Measurements from ENCODE around the gene CHRNE. TPM values are rescaled to one million over a fixed set of nuclear protein-coding genes. Genes with fewer than 3 reads are reported as not detected.
"Not testable (repeated sequence)": the region's sequence is repeated elsewhere in the genome, so short reads cannot be mapped to it uniquely, and the experiment has no call there.

The CHRNE gene
- total RNA-seq, 5 donors from 2014 or later (not counting 1 experiment from before 2014, with no cell fraction given), result 0.73 to 3.5 (median 1.3) TPM

- ATAC-seq (replicated peaks in 1 of 4) (no peak), DNase-seq (no peak)
- CTCF ChIA-PET, result interaction anchor here in 1 of 2 donors (1.0 kb wide), 1 partner anchor 34 kb away, joined by 3 read pairs; the partner anchor contains the start of gene SPAG7
- H3K27ac ChIP-seq (ENCODE audit: low read length), result no peak overlapping the region
- Mint-ChIP-seq H3K9me3 (no peaks in the 10 kb centered on the region), H3K36me3 (peaks cover 24% of the 10 kb centered on the region), H3K4me3 (no peak overlapping the region), H3K27me3 (no peaks in the 10 kb centered on the region), H3K27ac (no peak overlapping the region), H3K4me1 (peaks cover 24 to 34% (median 29%) of the 10 kb centered on the region in 3 donors)
- no peaks in the 10 kb centered on the region for H3K27me3 ChIP-seq (replicated peaks in 1 of 2; ENCODE audit: control insufficient read depth in 2 of 2, extremely low read depth in 1 of 2, insufficient read depth in 2 of 2, low read length in 1 of 2)
- POLR2A ChIA-PET, result no interaction called here
- H3K9me3 ChIP-seq, result no peaks in the 10 kb centered on the region
- 94% methylated on average over 12 of the region's 12 CpGs for WGBS (ENCODE audit: insufficient coverage)
- peaks cover 3 to 10% of the 10 kb centered on the region in 2 donors for H3K36me3 ChIP-seq (ENCODE audit: control insufficient read depth in 2 of 2, extremely low read depth in 1 of 2, insufficient read depth in 1 of 2, low read length in 1 of 2)
- H3K4me1 ChIP-seq (ENCODE audit: control insufficient read depth in 1 of 2, extremely low read depth in 1 of 2, insufficient read depth in 2 of 2, low read length in 2 of 2), result peaks cover 0 to 16% of the 10 kb centered on the region in 2 experiments
- H3K4me3 ChIP-seq (ENCODE audit: control insufficient read depth in 1 of 2, extremely low read depth in 1 of 2, low read length in 1 of 2), result no peak overlapping the region
Measured at GRCh38 chr17:4932756-4933155, 29.9 kb upstream of the CHRNE start.

GRCh38 chr17:4931963-4932362 lies 29.1 kb upstream of the CHRNE start, which contains the start of gene GP1BA:
TSS of gene GP1BA (plus strand) at chr17:4932277. CDS start at chr17:4932605, 328 bp downstream.
- H3K36me3 Mint-ChIP-seq, result peaks cover 20% of the 10 kb centered on the region
- H3K36me3 ChIP-seq (ENCODE audit: control insufficient read depth in 2 of 2, extremely low read depth in 1 of 2, insufficient read depth in 1 of 2, low read length in 1 of 2), result peaks cover 0 to 2% of the 10 kb centered on the region in 2 donors
- no peak within 1 kb of the TSS for H3K27ac ChIP-seq (ENCODE audit: low read length)
- no peaks in the 10 kb centered on the region for H3K27me3 Mint-ChIP-seq
- WGBS (ENCODE audit: insufficient coverage), result 92% methylated on average over 4 of the region's 14 CpGs
- no peak within 1 kb of the TSS for H3K27ac Mint-ChIP-seq
- POLR2A ChIA-PET, result no interaction called here
- DNase-seq (no peak), ATAC-seq (replicated peaks in 1 of 4) (no peak)
- H3K9me3 ChIP-seq, result no peaks in the 10 kb centered on the region
- H3K27me3 ChIP-seq (replicated peaks in 1 of 2; ENCODE audit: control insufficient read depth in 2 of 2, extremely low read depth in 1 of 2, insufficient read depth in 2 of 2, low read length in 1 of 2), result no peaks in the 10 kb centered on the region
- H3K9me3 Mint-ChIP-seq, result no peaks in the 10 kb centered on the region
- no peak within 1 kb of the TSS for H3K4me3 ChIP-seq (ENCODE audit: control insufficient read depth in 1 of 2, extremely low read depth in 1 of 2, low read length in 1 of 2)
- H3K4me1 ChIP-seq (ENCODE audit: control insufficient read depth in 1 of 2, extremely low read depth in 1 of 2, insufficient read depth in 2 of 2, low read length in 2 of 2), result peaks cover 0 to 14% of the 10 kb centered on the region in 2 experiments
- no peak within 1 kb of the TSS for H3K4me3 Mint-ChIP-seq
- peaks cover 23 to 32% (median 25%) of the 10 kb centered on the region in 3 donors for H3K4me1 Mint-ChIP-seq
- CTCF ChIA-PET, result interaction anchor here in 1 of 2 donors (1.0 kb wide), 1 partner anchor 35 kb away, joined by 3 read pairs; the partner anchor contains the start of gene SPAG7

- no peak for DNase-seq
- Histone ChIP-seq H3K27me3 (replicated peaks in 1 of 2; ENCODE audit: control insufficient read depth in 2 of 2, extremely low read depth in 1 of 2, insufficient read depth in 2 of 2, low read length in 1 of 2) (no peaks in the 10 kb centered on the region), H3K27ac (ENCODE audit: low read length) (no peak overlapping the region), H3K4me3 (ENCODE audit: control insufficient read depth in 1 of 2, extremely low read depth in 1 of 2, low read length in 1 of 2) (no peak overlapping the region), H3K36me3 (ENCODE audit: control insufficient read depth in 2 of 2, extremely low read depth in 1 of 2, insufficient read depth in 1 of 2, low read length in 1 of 2) (no peaks in the 10 kb centered on the region), H3K9me3 (no peaks in the 10 kb centered on the region), H3K4me1 (ENCODE audit: control insufficient read depth in 1 of 2, extremely low read depth in 1 of 2, insufficient read depth in 2 of 2, low read length in 2 of 2) (peaks cover 0 to 6% of the 10 kb centered on the region in 2 experiments)
- H3K4me3 Mint-ChIP-seq, result no peak overlapping the region
- peaks cover 19% of the 10 kb centered on the region for H3K36me3 Mint-ChIP-seq
- ChIA-PET POLR2A (no interaction called here), CTCF (no interaction called here)
- H3K4me1 Mint-ChIP-seq, result peaks cover 10 to 13% (median 12%) of the 10 kb centered on the region in 3 donors
- no peaks in the 10 kb centered on the region for H3K27me3 Mint-ChIP-seq
- H3K27ac Mint-ChIP-seq, result no peak overlapping the region
- 97% methylated on average over 15 of the region's 18 CpGs for WGBS (ENCODE audit: insufficient coverage)
- ATAC-seq (replicated peaks in 1 of 4), result no peak
- H3K9me3 Mint-ChIP-seq, result no peaks in the 10 kb centered on the region
Measured at GRCh38 chr17:4928881-4929280, 26.0 kb upstream of the CHRNE start.

- H3K9me3 ChIP-seq; H3K27me3 Mint-ChIP-seq; H3K27me3 ChIP-seq (replicated peaks in 1 of 2; ENCODE audit: control insufficient read depth in 2 of 2, extremely low read depth in 1 of 2, insufficient read depth in 2 of 2, low read length in 1 of 2); DNase-seq; POLR2A ChIA-PET; H3K27ac Mint-ChIP-seq; H3K4me1 ChIP-seq (ENCODE audit: control insufficient read depth in 1 of 2, extremely low read depth in 1 of 2, insufficient read depth in 2 of 2, low read length in 2 of 2); H3K36me3 ChIP-seq (ENCODE audit: control insufficient read depth in 2 of 2, extremely low read depth in 1 of 2, insufficient read depth in 1 of 2, low read length in 1 of 2); H3K27ac ChIP-seq (ENCODE audit: low read length); H3K4me3 ChIP-seq (ENCODE audit: control insufficient read depth in 1 of 2, extremely low read depth in 1 of 2, low read length in 1 of 2); ATAC-seq (replicated peaks in 1 of 4); H3K4me1 Mint-ChIP-seq; H3K4me3 Mint-ChIP-seq; H3K9me3 Mint-ChIP-seq: not testable (repeated sequence)
- CTCF ChIA-PET, result interaction anchor here in 1 of 2 donors (0.7 kb wide), 1 partner anchor 656 kb away, joined by 3 read pairs; no protein-coding TSS in a partner anchor
- H3K36me3 Mint-ChIP-seq, result peaks cover 14% of the 10 kb centered on the region
- 87% methylated on average over 11 of the region's 24 CpGs for WGBS (ENCODE audit: insufficient coverage)
Measured at GRCh38 chr17:4926577-4927335, 23.9 kb upstream of the CHRNE start.

- Mint-ChIP-seq H3K27ac (no peak overlapping the region), H3K4me1 (no peaks in the 10 kb centered on the region), H3K4me3 (no peak overlapping the region), H3K36me3 (peaks cover under 1% of the 10 kb centered on the region), H3K9me3 (no peaks in the 10 kb centered on the region), H3K27me3 (no peaks in the 10 kb centered on the region)
- no peak overlapping the region for H3K4me3 ChIP-seq (ENCODE audit: control insufficient read depth in 1 of 2, extremely low read depth in 1 of 2, low read length in 1 of 2)
- ATAC-seq (replicated peaks in 1 of 4) (no peak), DNase-seq (no peak)
- CTCF ChIA-PET, result no interaction called here
- no peaks in the 10 kb centered on the region for H3K4me1 ChIP-seq (ENCODE audit: control insufficient read depth in 1 of 2, extremely low read depth in 1 of 2, insufficient read depth in 2 of 2, low read length in 2 of 2)
- H3K27ac ChIP-seq (ENCODE audit: low read length), result no peak overlapping the region
- no CpG with 5 or more reads among the region's 4 CpGs for whole genome bisulfite sequencing (ENCODE audit: insufficient coverage)
- POLR2A ChIA-PET, result no interaction called here
- H3K9me3 ChIP-seq, result no peaks in the 10 kb centered on the region
- H3K36me3 ChIP-seq (ENCODE audit: control insufficient read depth in 2 of 2, extremely low read depth in 1 of 2, insufficient read depth in 1 of 2, low read length in 1 of 2), result no peaks in the 10 kb centered on the region
- no peaks in the 10 kb centered on the region for H3K27me3 ChIP-seq (replicated peaks in 1 of 2; ENCODE audit: control insufficient read depth in 2 of 2, extremely low read depth in 1 of 2, insufficient read depth in 2 of 2, low read length in 1 of 2)
Measured at GRCh38 chr17:4921320-4921719, 18.4 kb upstream of the CHRNE start.

GRCh38 chr17:4920351-4921048 lies 17.6 kb upstream of the CHRNE start:
- Mint-ChIP-seq H3K27me3 (no peaks in the 10 kb centered on the region), H3K27ac (no peak overlapping the region), H3K4me1 (no peaks in the 10 kb centered on the region), H3K36me3 (no peaks in the 10 kb centered on the region), H3K4me3 (no peak overlapping the region), H3K9me3 (no peaks in the 10 kb centered on the region)
- H3K9me3 ChIP-seq, result no peaks in the 10 kb centered on the region
- no peaks in the 10 kb centered on the region for H3K4me1 ChIP-seq (ENCODE audit: control insufficient read depth in 1 of 2, extremely low read depth in 1 of 2, insufficient read depth in 2 of 2, low read length in 2 of 2)
- no peaks in the 10 kb centered on the region for H3K36me3 ChIP-seq (ENCODE audit: control insufficient read depth in 2 of 2, extremely low read depth in 1 of 2, insufficient read depth in 1 of 2, low read length in 1 of 2)
- DNase-seq (no peak), ATAC-seq (replicated peaks in 1 of 4) (no peak)
- POLR2A ChIA-PET, result interaction anchor here in 1 of 2 donors (0.5 kb wide), 1 partner anchor 623 kb away, joined by 3 read pairs; no protein-coding TSS in a partner anchor
- no peak overlapping the region for H3K27ac ChIP-seq (ENCODE audit: low read length)
- 93% methylated on average over 3 of the region's 10 CpGs for WGBS (ENCODE audit: insufficient coverage)
- CTCF ChIA-PET, result no interaction called here
- no peak overlapping the region for H3K4me3 ChIP-seq (ENCODE audit: control insufficient read depth in 1 of 2, extremely low read depth in 1 of 2, low read length in 1 of 2)
- H3K27me3 ChIP-seq (replicated peaks in 1 of 2; ENCODE audit: control insufficient read depth in 2 of 2, extremely low read depth in 1 of 2, insufficient read depth in 2 of 2, low read length in 1 of 2), result no peaks in the 10 kb centered on the region

All from T-cell (primary cell).